Superior temporal gyrus (tissue), 1 donor: Measurements from ENCODE around the gene XXYLT1.

ENCODE experiments used
- DNase-seq: peaks from one replicate; pipeline ENCODE4 v3.0.0-alpha.2; 2016; ENCODE audit errors: extremely low spot score

XXYLT1 gene

GRCh38 chr3:195169011-195169649 is 101.8 kb downstream of the XXYLT1 start:
- DNase-seq: no peak

DNA sequence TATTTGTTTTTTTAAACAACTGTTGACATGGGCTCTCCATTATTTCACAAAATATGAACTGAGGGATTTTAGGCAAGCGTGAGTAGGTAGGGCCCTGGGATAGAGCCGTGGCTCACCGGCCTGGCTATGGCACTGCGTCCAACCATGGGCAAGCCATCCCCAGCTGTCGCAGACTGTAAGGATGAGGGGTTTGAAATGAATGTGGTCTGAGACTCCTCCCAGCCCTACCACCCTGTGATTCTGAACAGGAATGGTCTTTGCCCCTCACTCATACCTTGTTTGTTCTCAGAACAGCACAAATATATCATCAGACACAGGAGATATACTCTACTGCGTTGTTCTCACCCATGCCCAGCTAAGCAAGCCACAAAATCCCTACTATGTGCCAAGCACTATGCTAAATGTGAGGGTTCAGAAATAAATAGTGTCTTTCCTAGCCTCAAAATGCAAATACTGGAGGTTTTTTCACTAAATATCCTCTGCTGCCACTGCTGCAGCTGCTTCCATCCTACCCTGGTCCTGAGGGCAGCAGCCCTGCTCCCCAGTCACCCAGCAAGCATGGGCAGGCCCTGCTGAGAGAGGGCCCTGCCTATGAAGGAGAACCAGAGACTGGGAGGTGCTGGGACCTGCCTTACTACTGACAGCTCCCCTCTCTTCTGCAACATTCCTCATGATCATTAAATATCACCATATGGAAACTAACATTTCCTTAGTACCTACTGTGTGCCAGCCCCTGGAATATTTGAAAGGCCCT is 102.8 kb downstream of the XXYLT1 start:
- DNase-seq: no peak

- no peak for DNase-seq
Observed at GRCh38 chr3:195165790-195166189, 105.2 kb downstream of the XXYLT1 start.

DNA sequence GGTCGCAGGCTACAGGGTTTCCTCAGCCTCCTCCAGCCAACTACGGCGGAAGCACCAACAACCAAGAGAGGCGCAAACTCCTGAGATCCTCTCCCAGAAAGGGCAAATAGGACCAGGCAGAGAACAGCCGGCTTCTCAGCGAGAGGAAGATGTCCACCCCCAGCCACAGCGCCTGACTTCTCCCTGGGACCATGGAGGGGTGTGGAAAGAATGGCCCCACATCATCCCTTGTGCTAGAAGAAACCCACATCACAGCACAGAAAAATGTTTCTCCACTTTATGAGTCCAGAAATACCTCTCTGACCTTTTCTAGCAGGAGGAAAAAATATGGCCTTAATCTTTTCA is 105.7 kb downstream of the XXYLT1 start:
- DNase-seq: no peak

- no peak for DNase-seq
Observed at GRCh38 chr3:195164573-195165264, 106.2 kb downstream of the XXYLT1 start.

GRCh38 chr3:195163719-195164572 is 107.0 kb downstream of the XXYLT1 start:
- no peak for DNase-seq

DNA sequence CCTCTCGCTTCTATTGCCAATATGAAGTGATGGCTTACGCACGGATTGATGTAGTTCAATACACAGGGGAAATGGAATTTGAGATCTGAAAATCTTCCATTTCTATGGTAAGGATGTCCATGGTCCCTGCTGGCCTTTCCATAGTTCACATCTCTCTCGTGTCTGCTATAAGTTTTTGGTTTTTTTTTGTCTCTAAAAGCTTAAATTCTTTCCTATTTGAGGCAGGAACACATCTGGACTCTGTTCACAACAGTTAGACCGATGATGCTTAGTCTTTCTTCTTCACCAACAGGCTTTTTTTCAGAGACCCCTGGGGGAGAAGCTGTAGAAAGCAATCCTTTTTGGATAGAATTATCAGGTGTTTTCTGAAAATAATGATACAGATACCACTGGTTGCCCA is 108.1 kb downstream of the XXYLT1 start:
- no peak for DNase-seq

- no peak for DNase-seq
Observed at GRCh38 chr3:195162033-195162669, 108.8 kb downstream of the XXYLT1 start.

GRCh38 chr3:195160908-195161434 is 110.0 kb downstream of the XXYLT1 start:
- no peak for DNase-seq

DNA sequence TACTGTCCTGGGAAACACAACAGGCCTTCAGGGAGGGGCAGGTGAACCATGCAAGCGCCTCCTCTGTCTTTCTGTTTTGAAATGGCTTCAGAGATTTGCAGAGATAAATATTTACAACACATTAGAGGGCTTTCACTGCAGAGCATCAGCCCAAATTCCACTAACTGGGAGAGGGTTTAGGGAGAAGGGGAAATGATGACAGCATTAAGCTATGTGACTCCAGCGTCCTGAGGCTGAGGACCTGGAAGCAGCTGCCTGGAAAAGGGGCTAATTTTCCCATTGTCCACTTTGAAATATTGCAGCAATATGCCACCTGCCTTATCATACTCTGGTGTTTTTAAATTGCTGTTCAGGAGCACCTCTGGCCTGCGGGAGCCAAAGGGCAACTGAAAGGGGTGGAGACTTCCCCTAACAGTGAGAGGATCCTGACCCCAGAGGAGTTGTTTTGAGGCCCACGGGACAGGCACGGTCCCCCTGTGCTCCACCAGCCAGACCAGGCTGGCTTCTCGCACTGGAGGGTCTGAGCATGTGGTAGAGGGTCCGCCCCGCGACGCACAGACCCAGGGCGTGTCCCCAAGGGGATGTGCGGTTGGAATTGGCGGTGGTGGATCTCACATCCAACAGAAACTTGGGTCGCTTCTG is 110.6 kb downstream of the XXYLT1 start:
- DNase-seq: no peak

DNA sequence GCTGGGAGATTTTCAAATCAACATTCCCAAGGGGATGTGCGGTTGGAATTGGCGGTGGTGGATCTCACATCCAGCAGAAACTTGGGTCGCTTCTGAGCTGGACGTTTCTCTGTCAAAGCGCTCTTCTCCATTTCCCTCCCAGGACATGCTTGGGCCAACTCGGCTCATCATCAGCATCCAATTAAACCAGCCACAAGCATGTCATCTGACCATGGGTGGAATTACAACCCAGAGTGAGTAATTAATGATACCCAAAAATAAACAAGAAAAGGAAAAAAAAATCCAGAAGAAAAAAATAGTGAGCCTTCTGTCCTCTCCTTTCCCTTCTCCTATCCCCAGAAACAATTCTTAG is 111.2 kb downstream of the XXYLT1 start:
- no peak for DNase-seq

DNA sequence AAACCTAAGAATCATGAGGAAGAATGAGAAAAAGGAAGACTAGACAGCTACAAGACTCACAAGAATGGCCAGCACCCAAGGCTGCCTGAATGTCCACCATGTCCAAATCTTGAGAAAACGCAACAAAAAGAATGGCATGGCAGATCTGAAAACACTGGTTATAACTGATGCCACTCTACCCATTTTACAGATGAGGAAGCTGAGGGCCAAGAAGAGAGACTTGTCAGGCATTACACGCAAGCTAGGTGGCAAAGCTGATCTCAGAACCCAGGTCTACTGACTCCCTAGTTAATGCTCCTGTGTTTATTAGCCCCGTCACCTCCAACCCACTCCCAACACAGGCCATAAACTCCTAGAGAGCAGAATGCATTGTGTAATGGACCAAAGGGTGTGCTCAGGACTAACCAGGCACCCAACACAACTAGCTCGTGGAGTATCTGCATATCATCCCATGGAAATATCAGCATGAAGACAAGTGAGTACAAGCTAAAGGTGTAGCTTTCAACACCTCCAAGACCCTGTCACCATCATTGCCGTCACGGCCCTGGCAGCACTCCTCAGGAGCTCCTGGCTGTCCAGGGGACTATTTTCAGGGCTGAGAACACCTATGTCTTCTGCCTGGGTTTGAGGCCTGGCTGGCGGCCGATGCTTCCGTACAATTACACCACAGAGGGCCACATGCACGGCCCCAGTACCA is 111.7 kb downstream of the XXYLT1 start:
- DNase-seq: no peak

DNA sequence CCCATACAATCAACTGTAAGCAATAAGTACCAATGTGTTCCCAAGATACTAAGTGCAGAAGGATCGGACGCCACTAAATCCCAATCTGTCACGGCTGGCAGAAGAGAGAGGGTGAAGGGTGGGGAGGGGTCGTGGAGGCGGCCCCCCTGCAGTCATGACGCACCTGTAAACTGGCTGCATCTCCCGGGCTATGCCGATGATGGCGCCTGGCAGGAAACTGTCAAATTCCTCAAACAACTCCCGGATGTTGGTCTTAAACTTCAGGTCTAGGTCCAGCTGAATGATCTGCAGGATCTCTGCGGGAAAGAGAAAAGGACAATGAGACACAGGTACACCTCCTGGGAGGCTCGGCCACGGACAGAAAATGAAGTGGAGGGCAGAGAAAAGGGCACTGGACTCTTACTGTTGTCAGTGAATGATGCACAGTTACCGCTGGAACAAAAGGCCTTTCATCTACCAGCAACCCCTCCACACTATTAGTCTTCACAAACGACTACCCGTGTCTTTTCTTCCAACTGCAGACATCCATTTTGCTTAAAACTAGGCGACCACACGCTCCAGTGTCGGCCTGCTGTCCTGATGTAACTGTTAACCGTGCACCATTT is 114.6 kb downstream of the XXYLT1 start:
- peak; percentile 57 for DNase-seq

GRCh38 chr3:195155570-195156241 is 115.3 kb downstream of the XXYLT1 start:
- no peak for DNase-seq

- DNase-seq: peak; percentile 66
Observed at GRCh38 chr3:195154793-195155535, 116.0 kb downstream of the XXYLT1 start.

DNA sequence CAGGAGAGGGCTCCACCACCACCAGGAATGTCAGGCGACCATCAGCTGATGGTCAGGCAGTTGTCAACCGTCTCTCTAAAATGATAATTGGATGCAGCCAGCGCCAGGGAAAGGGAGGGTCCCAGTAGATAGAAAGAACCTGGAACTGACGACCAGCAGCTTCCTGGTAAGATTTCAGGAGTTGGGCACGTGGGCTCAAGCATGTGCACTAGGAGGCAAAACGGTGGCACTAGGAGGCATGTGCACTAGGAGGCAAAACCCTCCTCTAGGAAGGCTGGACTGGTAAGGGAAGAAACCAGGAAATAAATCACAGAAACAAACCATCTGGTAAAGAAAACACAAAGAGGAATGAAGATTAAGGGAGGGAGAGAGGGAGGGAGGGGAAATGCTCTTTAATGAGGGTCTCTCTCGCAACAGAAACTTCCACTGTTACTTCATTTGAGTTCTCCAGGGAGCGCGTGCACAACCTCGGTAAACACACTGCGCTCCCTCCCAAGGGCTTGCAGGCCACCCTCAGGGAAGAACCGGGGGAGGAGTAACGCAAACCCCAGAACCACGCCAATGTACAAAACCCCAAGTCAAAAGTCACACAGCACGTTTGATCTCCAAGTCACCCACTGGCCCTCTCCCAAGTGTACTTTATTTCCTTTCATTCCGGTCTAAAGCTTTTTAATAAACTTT is 116.7 kb downstream of the XXYLT1 start:
- no peak for DNase-seq

DNA sequence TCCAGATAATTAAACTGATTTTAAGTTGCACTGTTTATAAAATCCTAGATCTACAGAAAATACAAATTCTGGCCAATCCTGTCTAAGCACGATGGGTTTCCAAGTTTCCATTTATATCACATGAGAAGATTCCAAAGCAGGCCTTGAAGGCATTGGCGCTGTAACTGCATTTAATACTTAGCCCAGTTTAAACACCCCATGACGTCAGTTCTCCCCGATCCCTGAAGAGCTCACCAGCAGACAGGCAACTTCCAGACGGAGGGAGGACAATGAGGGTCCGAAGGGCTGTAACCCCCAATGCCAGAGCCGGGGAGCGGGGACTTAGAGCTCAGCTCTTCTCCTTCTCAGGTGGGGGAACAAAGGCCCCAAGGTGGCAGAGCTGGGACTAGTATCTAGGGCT is 117.3 kb downstream of the XXYLT1 start:
- DNase-seq: no peak

DNA sequence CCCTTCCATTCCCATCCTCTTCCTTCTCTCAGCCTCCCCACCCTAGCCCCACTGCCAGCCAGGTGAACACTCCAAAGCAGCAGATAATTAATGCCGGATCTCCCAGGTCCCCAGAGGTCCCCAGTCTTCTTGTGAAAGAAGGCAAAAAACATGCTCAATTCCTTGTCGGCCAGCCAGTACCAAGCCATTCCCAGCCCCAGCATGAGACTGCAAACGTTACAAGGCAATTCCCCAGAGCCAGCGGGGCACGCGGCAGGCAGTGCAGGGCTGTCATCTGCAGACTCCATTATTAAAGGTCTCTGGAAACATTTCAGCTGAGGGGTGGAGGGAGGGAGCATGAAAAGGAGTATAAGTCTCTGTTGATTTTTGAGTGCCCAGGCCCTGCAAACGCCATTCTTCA is 117.8 kb downstream of the XXYLT1 start:
- no peak for DNase-seq
